SJSA1 (cell line): ENCODE results near the gene PITX2. TPM values are rescaled to one million over a fixed set of nuclear protein-coding genes. Genes with fewer than 3 reads are reported as not detected.

Experiments used
- DNase-seq, 2 experiments: peaks; one replicate each; pipeline ENCODE4 v3.0.0-alpha.2; 2015 to 2020; ENCODE audit warnings: low spot score in 2 of 2, low read depth in 1 of 2
- H3K27ac ChIP-seq: fragments of 250-450 bp; sonication (Bioruptor Pico); 2 replicates; pipeline ENCODE4 v1.5.1; 2020; ENCODE audit warnings: mild to moderate bottlenecking, moderate library complexity
- H3K27me3 ChIP-seq: fragments of 250-450 bp; sonication (Bioruptor Pico); replicated peaks from 2 replicates; pipeline ENCODE4 v1.5.1; 2020; ENCODE audit warnings: mild to moderate bottlenecking, moderate library complexity
- H3K36me3 ChIP-seq: fragments of 250-450 bp; sonication (Bioruptor Pico); 2 replicates; pipeline ENCODE4 v1.5.1; 2020; ENCODE audit warnings: mild to moderate bottlenecking
- H3K4me1 ChIP-seq: fragments of 250-450 bp; sonication (Bioruptor Pico); replicated peaks from 2 replicates; pipeline ENCODE4 v1.6.1; 2021; ENCODE audit warnings: mild to moderate bottlenecking
- H3K4me3 ChIP-seq: fragments of 250-450 bp; sonication (Bioruptor Pico); 2 replicates; pipeline ENCODE4 v1.5.1; 2020; ENCODE audit warnings: mild to moderate bottlenecking
- H3K9me3 ChIP-seq: fragments of 250-450 bp; sonication (Bioruptor Pico); replicated peaks from 2 replicates; pipeline ENCODE4 v1.5.1; 2020; ENCODE audit warnings: mild to moderate bottlenecking
- total RNA-seq: library from RNA; depleted of rRNA; stranded (reverse); fragments of >200 nt; shearing (Covaris generic); gene quantifications from 2 replicates; pipeline ENCODE4 v1.2.3, GENCODE V29; 2014

Gene PITX2
- total RNA-seq, 1 experiment from 2014 or later, result 21.7 TPM

GRCh38 chr4:110632506-110633357 lies 9.9 kb upstream of the PITX2 start:
- peaks cover 19% of the 10 kb centered on the region for H3K4me1 ChIP-seq
- H3K36me3 ChIP-seq, result peaks cover 54% of the 10 kb centered on the region
- H3K27me3 ChIP-seq, result no peaks in the 10 kb centered on the region
- H3K9me3 ChIP-seq, result no peaks in the 10 kb centered on the region
- H3K27ac ChIP-seq, result no peak overlapping the region
- DNase-seq, result no peak
- H3K4me3 ChIP-seq, result no peak overlapping the region

- Histone ChIP-seq H3K4me3 (no peak overlapping the region), H3K4me1 (peaks cover 14% of the 10 kb centered on the region), H3K27ac (no peak overlapping the region), H3K36me3 (peaks cover 58% of the 10 kb centered on the region), H3K27me3 (no peaks in the 10 kb centered on the region), H3K9me3 (no peaks in the 10 kb centered on the region)
- peak in 1 of 2 experiments; percentile 34 for DNase-seq
These were observed 9.0 kb upstream of the PITX2 start for GRCh38 chr4:110631584-110632505.

DNA sequence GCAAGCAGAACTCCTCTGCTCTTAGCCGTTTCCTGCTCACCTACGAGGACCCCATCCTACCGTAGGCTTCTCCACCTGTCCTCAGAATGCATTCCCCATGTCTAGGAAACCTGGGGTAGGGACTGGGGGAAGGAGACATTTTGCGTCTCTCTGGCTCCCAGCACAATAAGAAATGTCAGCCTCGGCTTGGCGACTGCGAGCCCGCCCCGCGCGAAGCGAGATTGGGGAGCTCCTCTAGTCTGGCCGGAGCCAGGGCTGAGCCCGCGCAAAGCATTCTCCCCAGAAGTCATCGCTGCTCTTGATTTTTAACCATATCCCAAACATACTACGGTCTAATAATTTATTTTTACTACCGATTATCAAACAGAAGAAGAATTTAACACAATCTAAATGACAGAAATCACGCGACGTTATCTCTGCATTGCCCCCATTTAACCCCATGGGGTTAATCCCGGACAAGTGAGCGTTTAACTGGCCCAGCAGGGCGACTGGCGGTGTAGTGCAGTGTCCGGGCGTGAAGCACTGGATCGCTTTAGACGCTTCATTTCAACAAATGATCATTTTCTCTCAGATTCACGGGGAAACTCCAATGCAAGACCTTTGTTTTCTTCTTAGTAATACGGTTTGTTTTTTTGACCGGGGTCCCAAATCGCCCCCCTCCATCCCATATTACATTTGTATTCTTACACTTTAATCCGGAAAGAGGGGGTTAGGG lies 8.0 kb upstream of the PITX2 start:
- Histone ChIP-seq H3K9me3 (no peaks in the 10 kb centered on the region), H3K27ac (no peak overlapping the region), H3K27me3 (no peaks in the 10 kb centered on the region), H3K36me3 (peaks cover 59% of the 10 kb centered on the region), H3K4me1 (peaks cover 14% of the 10 kb centered on the region), H3K4me3 (no peak overlapping the region)
- no peak for DNase-seq

DNA sequence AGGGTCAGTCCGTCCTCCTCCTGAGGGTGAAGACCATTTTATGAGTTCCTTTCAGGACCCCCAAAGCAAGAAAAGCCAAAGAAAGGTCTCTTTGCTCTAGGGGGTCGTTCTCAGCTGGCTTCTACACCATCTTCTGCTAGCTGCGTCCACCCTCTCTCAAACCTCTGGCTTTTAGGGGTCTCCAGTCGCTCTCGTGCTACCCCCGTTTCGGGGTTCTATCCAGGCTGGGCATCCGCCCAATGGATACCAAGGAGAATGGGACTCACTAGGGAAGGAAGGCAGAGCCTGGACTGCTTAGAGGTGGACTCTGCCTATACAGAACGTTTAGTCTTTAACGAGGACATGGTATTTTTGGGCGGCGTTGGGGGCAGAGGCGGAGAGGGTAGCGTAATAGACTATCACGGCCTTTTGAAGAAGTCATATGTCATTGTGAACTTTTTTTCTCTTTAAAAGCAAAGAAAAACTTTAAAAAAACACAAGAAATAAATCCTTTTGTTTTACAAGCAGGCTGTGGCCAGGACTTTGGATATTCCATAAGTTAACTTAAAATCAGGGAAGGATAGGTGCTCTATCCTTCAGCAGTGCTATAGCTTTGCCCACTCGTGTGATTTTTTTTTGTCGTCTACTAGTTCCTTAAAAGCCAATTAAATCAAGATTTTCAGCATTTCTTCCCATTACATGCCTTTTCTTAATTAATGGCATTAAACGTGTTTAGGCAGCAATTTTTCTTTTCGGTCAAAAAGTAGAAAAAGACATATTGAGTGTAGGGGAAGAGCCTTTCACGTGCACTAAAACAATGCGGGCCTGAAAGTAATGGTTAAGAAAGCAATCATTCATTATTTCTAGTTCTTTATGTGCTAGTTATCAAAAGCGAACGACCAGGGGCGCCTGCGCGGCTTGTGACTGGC lies 7.2 kb upstream of the PITX2 start:
- Histone ChIP-seq H3K4me3 (no peak overlapping the region), H3K36me3 (peaks cover 59% of the 10 kb centered on the region), H3K9me3 (no peaks in the 10 kb centered on the region), H3K27me3 (no peaks in the 10 kb centered on the region), H3K27ac (no peak overlapping the region), H3K4me1 (peaks cover 11% of the 10 kb centered on the region)
- no peak for DNase-seq

DNA sequence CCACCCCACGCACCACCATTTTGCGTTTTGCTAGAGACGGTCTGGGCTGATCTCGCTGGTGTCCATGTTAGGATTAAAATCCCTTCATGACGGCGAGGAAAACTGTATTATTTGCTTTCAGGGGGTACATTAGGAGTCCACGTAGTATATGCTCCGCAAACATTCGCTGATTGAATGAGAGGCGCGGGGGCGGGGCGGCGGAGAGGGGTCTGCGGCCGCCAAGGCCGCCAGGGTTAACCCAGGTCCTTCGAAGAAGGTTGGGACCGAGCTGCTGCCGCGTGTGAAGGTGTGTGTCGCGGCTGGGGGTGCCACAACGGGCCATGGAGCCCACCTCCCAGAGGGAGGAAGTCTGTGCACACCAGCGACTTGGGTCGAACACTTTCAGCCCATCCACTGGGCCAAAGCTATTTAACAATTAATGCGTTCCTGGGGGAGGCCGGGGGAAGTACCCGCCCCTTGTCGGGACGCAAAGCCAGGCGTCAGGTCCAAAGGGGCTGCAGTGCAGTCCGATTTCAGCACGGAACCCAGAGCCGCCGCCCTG lies 6.4 kb upstream of the PITX2 start:
- no peaks in the 10 kb centered on the region for H3K27me3 ChIP-seq
- no peak overlapping the region for H3K4me3 ChIP-seq
- H3K27ac ChIP-seq, result no peak overlapping the region
- H3K36me3 ChIP-seq, result peaks cover 59% of the 10 kb centered on the region
- H3K9me3 ChIP-seq, result no peaks in the 10 kb centered on the region
- peaks cover 7% of the 10 kb centered on the region for H3K4me1 ChIP-seq
- no peak for DNase-seq

DNA sequence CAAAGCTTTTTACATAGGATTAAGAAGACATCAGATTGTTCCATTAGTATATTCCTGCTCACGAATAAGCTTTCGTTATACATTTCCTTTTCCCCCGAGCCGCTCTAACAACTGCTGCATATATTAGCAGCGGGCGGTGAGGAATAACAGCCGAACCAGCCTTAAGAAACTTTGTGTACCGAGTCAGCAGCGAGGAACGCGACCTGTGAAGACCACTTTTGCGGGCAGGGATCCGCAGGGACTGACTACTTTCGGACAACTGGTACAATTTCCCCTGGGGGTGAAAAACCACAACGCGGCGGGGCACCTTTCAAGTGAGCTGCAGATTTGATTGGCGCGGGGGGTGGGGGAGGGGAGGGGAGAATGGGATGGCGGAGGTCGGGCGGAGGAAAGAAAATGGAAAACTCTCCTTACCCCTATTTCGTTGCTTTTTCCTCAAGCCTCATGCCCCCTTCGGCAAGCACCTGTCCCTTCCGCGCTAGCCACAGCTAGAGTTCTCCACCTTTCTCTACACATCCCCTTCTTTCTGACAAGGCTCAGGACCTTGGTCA lies 5.9 kb upstream of the PITX2 start:
- H3K9me3 ChIP-seq, result no peaks in the 10 kb centered on the region
- no peak for DNase-seq
- no peaks in the 10 kb centered on the region for H3K27me3 ChIP-seq
- peaks cover 7% of the 10 kb centered on the region for H3K4me1 ChIP-seq
- H3K27ac ChIP-seq, result no peak overlapping the region
- no peak overlapping the region for H3K4me3 ChIP-seq
- peaks cover 53% of the 10 kb centered on the region for H3K36me3 ChIP-seq

DNA sequence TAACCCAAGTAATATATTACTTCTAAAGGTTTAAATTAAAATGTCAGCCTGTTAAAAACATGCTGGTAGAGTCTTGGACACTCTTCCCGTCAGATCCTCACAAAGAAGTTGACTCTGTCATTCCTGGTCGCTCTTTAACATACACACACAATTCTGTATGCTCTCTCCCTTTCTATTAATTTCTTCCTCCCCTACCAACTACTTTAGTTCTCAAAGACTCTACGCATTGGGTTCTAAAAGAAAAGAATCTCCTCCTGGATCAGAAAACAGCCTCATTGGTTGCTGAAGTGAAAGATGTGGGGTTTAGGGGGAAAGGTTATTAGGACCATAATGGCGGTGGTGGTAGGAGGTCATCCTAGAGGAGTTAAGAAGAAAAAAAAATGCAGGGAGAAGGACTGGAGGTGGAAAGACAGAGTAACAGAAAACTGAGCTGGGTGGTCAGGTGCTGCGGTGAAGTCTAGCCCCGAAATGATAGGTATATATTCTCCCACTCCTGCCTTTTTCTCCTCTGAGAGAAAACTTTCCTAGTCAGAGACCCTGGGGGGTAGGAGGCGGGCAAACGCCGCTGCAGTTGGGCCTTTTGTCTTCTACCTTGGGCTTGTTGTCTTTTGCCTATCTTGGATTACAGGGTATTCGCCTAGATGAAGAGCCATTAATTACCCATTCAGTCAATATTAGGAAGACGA lies 5.2 kb upstream of the PITX2 start:
- H3K27me3 ChIP-seq, result no peaks in the 10 kb centered on the region
- H3K9me3 ChIP-seq, result no peaks in the 10 kb centered on the region
- H3K4me1 ChIP-seq, result peaks cover 10% of the 10 kb centered on the region
- no peak for DNase-seq
- H3K27ac ChIP-seq, result no peak overlapping the region
- H3K36me3 ChIP-seq, result peaks cover 47% of the 10 kb centered on the region
- no peak overlapping the region for H3K4me3 ChIP-seq

GRCh38 chr4:110626532-110627153 lies 3.8 kb upstream of the PITX2 start:
- peaks cover 39% of the 10 kb centered on the region for H3K36me3 ChIP-seq
- H3K4me3 ChIP-seq, result no peak overlapping the region
- DNase-seq, result no peak
- peaks cover 10% of the 10 kb centered on the region for H3K4me1 ChIP-seq
- H3K27ac ChIP-seq, result no peak overlapping the region
- no peaks in the 10 kb centered on the region for H3K27me3 ChIP-seq
- no peaks in the 10 kb centered on the region for H3K9me3 ChIP-seq

DNA sequence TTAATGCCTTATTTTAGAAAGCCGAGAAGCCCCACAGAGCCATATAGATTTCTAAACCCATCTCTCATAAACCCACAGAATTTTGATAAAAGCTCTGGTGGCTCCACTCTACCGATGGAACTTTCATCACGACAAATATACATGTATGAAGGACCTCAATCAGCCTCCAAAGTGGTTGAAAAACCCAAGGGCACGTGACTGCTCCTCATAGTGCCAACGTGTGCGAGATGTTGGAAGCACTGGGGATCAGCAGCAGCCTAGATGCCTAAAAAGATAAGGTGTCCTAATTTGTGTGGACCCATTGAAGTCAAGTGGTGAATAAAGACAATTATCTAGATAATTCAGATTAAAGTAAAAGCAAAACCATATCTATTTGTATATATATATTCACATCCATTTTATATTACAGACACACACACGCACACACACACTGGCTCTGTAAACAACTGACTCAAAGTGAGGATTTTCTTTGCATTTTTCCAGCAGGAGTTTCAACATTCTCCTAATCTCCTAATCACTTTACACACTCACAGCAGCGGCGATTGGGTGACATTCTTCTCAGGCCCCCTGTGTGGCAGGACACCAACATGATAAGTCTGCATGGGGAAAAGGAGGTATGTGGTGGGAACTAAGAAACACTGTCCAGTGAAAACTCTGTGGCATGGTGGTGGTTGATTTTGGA lies 2.8 kb upstream of the PITX2 start:
- no peaks in the 10 kb centered on the region for H3K9me3 ChIP-seq
- no peak for DNase-seq
- no peaks in the 10 kb centered on the region for H3K27me3 ChIP-seq
- no peak overlapping the region for H3K4me3 ChIP-seq
- peaks cover 42% of the 10 kb centered on the region for H3K36me3 ChIP-seq
- H3K27ac ChIP-seq, result no peak overlapping the region
- peaks cover 9% of the 10 kb centered on the region for H3K4me1 ChIP-seq

- Histone ChIP-seq H3K27me3 (no peaks in the 10 kb centered on the region), H3K36me3 (peaks cover 42% of the 10 kb centered on the region), H3K9me3 (no peaks in the 10 kb centered on the region), H3K4me1 (peaks cover 9% of the 10 kb centered on the region), H3K4me3 (no peak overlapping the region), H3K27ac (no peak overlapping the region)
- no peak for DNase-seq
These were observed 2.1 kb upstream of the PITX2 start for GRCh38 chr4:110624904-110625494.

- Histone ChIP-seq H3K27ac (no peak overlapping the region), H3K9me3 (no peaks in the 10 kb centered on the region), H3K4me3 (no peak overlapping the region), H3K4me1 (peaks cover 9% of the 10 kb centered on the region), H3K27me3 (no peaks in the 10 kb centered on the region), H3K36me3 (peaks cover 41% of the 10 kb centered on the region)
- DNase-seq, result no peak
These were observed 1.5 kb upstream of the PITX2 start for GRCh38 chr4:110624398-110624780.
